ENCODE data around the gene P2RX7. TPM values are rescaled to one million over a fixed set of nuclear protein-coding genes. Genes with fewer than 3 reads are reported as not detected.

P2RX7 gene
- polyA plus RNA-seq, 4 donors, result 0.63 to 1.4 (median 1.2) TPM

- DNase-seq (ENCODE audit: low read depth in 4 of 4, low spot score in 3 of 4), result no peak
These were observed 34.6 kb downstream of the P2RX7 start for GRCh38 chr12:121167232-121167820.

DNA sequence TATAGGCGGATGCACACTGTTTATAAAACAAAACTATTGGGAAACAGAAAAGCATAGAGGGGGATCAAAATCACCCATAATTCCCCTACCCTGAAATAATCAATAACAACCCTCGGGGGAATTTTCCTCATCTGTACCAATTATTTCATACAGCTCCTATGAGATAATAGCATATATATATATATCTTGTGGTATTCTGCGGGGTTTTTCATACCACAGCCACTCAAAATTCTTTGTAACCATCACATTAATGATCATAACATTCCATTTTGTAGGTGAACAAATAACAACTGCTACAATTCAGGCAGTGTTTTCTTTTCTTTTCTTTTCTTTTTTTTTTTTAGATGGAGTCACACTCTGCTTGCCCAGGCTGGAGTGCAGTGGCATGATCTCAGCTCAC, 35.3 kb downstream of the P2RX7 start:
- no peak for DNase-seq (ENCODE audit: low read depth in 4 of 4, low spot score in 3 of 4)

DNA sequence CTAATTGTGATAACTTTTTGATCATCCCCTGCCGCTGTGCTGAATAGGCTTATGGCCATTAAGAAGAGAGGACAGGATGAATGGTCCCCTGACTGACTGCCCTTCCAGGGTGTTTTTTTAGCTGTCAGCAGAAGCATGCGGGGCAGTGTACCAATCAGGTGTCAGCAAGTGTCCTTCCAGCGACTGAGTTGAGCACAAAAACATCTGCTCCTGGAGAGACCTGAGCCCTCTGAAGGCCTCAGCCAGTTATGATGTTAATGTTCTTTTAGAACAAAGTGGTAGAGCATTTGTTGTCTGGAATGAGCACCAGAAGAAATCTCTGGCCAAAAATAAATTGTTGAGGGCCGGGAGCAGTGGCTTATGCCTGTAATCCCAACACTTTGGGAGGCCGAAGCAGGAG, 37.5 kb downstream of the P2RX7 start:
- DNase-seq (ENCODE audit: low read depth in 4 of 4, low spot score in 3 of 4), result no peak

- no peak for DNase-seq (ENCODE audit: low read depth in 4 of 4, low spot score in 3 of 4)
These were observed 38.1 kb downstream of the P2RX7 start for GRCh38 chr12:121170611-121171260.

GRCh38 chr12:121172145-121172544, 39.5 kb downstream of the P2RX7 start:
- no peak for DNase-seq (ENCODE audit: low read depth in 4 of 4, low spot score in 3 of 4)

GRCh38 chr12:121175383-121176119, 42.9 kb downstream of the P2RX7 start:
- no peak for DNase-seq (ENCODE audit: low read depth in 4 of 4, low spot score in 3 of 4)

DNA sequence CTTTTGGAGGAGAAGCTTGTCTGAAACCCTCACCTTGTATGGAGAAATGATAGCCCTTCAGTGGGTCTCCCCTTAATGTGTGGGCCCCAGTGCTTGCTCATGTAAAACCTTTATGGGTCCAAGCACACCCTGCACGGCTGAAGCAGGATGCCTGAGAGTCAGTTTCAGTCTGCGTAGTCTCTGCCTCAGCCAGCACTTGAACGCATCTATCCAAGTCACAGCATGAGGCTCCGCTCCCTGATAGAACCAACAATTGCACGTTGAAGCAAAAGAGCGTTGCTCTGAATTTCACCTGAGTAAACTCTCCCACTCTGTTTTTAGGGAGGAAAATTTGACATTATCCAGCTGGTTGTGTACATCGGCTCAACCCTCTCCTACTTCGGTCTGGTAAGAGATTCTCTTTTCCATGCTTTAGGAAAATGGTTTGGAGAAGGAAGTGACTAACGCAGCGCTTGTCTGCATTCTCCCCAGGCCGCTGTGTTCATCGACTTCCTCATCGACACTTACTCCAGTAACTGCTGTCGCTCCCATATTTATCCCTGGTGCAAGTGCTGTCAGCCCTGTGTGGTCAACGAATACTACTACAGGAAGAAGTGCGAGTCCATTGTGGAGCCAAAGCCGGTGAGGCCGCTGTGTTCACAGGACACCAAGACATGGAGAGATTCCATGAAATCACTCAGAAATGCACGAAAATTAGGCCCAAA, 44.3 kb downstream of the P2RX7 start:
- no peak for DNase-seq (ENCODE audit: low read depth in 4 of 4, low spot score in 3 of 4)

GRCh38 chr12:121181181-121181580, 48.5 kb downstream of the P2RX7 start:
- DNase-seq (ENCODE audit: low read depth in 4 of 4, low spot score in 3 of 4), result no peak

DNA sequence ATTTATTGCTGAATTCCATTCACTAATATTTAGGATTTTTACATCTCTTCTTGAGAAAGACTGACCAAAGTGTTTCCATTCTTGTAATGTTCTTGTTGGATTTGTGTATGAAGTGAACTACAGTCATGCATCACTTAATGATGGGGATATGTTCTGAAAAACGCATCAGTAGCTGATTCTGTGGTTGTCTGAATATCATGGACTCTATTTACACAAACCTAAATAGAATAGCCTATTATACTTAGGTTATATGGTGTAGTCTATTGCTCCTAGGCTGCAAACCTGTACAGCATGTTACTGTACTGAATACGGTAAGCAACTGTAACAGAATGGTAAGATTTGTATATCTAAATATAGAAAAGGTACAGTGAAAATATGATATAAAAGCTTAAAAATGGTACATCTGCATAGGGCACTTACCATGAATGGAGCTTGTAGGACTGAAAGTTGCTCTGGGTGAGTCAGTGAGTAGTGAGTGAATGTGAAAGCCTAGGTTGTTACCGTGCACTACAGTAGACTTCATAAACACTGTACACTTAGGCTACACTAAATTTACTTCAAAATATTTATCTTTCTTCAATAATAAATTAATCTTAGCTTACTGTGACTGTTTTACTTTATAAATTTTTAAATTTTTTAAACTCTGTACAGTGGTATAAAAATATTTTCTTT, 49.7 kb downstream of the P2RX7 start:
- no peak for DNase-seq (ENCODE audit: low read depth in 4 of 4, low spot score in 3 of 4)

DNA sequence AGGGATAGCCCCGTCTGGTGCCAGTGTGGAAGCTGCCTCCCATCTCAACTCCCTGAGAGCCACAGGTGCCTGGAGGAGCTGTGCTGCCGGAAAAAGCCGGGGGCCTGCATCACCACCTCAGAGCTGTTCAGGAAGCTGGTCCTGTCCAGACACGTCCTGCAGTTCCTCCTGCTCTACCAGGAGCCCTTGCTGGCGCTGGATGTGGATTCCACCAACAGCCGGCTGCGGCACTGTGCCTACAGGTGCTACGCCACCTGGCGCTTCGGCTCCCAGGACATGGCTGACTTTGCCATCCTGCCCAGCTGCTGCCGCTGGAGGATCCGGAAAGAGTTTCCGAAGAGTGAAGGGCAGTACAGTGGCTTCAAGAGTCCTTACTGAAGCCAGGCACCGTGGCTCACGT, 51.7 kb downstream of the P2RX7 start:
- DNase-seq (ENCODE audit: low read depth in 4 of 4, low spot score in 3 of 4), result no peak

DNA sequence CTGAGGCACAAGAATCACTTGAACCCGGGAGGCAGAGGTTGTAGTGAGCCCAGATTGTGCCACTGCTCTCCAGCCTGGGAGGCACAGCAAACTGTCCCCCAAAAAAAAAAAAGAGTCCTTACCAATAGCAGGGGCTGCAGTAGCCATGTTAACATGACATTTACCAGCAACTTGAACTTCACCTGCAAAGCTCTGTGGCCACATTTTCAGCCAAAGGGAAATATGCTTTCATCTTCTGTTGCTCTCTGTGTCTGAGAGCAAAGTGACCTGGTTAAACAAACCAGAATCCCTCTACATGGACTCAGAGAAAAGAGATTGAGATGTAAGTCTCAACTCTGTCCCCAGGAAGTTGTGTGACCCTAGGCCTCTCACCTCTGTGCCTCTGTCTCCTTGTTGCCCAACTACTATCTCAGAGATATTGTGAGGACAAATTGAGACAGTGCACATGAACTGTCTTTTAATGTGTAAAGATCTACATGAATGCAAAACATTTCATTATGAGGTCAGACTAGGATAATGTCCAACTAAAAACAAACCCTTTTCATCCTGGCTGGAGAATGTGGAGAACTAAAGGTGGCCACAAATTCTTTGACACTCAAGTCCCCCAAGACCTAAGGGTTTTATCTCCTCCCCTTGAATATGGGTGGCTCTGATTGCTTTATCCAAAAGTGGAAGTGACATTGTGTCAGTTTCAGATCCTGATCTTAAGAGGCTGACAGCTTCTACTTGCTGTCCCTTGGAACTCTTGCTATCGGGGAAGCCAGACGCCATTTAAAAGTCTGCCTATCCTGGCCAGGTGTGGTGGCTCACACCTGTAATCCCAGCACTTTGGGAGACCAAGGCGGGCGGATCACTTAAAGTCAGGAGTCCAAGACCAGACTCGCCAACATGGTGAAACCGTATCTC, 52.6 kb downstream of the P2RX7 start:
- DNase-seq (ENCODE audit: low read depth in 4 of 4, low spot score in 3 of 4), result no peak

- DNase-seq (ENCODE audit: low read depth in 4 of 4, low spot score in 3 of 4), result no peak
These were observed 54.1 kb downstream of the P2RX7 start for GRCh38 chr12:121186826-121187225.

GRCh38 chr12:121187501-121187900, 54.8 kb downstream of the P2RX7 start:
- no peak for DNase-seq (ENCODE audit: low read depth in 4 of 4, low spot score in 3 of 4)

GRCh38 chr12:121188227-121188626, 55.6 kb downstream of the P2RX7 start:
- no peak for DNase-seq (ENCODE audit: low read depth in 4 of 4, low spot score in 3 of 4)

DNA sequence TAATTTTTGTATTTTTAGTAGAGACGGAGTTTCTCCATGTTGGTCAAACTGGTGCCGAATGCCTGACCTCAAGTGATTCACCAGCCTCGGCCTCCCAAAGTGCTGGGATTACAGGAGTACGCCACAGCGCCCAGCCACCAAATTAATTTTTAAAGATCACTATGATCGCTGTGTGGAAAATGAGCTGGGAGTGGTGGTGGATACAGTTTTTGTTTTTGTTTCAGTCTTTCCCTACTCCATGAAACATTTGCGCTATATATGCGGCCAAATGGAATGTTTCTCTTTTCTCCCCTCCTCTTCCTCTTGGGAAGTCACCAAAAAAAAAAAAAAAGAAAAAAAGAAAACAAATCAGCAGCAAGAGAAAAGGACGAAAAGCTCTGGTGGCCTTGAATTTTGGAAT, 56.5 kb downstream of the P2RX7 start:
- no peak for DNase-seq (ENCODE audit: low read depth in 4 of 4, low spot score in 3 of 4)

- DNase-seq (ENCODE audit: low read depth in 4 of 4, low spot score in 3 of 4), result no peak
These were observed 57.0 kb downstream of the P2RX7 start for GRCh38 chr12:121189619-121190155.

DNA sequence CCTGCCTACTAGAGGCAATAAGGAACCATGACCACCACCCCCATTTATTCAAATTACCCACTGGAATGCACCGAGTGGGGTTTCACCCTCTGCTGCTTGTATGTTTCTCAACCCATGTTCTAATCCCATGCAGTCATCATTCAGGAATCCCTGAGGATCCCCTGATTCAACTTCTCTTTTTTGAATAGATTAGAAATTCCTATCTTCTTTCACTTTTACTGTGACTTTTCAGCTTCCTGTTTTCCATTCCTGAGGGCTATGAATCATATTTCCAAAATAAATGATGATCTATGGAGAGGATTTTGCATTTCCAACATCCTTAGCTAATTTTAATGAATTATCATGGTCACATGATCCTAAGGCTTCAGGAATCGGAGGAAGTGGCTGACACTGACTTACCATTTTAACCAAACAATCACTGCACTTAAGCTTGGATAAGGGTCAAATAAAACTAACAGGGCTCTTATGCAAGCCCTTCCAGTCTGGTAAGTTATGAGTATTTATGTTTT, 57.9 kb downstream of the P2RX7 start:
- DNase-seq (ENCODE audit: low read depth in 4 of 4, low spot score in 3 of 4), result no peak

GRCh38 chr12:121191151-121191550, 58.5 kb downstream of the P2RX7 start:
- DNase-seq (ENCODE audit: low read depth in 4 of 4, low spot score in 3 of 4), result no peak

- DNase-seq (ENCODE audit: low read depth in 4 of 4, low spot score in 3 of 4), result no peak
These were observed 64.2 kb downstream of the P2RX7 start for GRCh38 chr12:121196902-121197301.

Measured in left renal pelvis (tissue), 4 donors.